Upper lobe of right lung (tissue), 1 donor: Measurements from ENCODE around the gene SRGN. TPM values are rescaled to one million over a fixed set of nuclear protein-coding genes. Genes with fewer than 3 reads are reported as not detected.

ENCODE experiments used
- ATAC-seq: fragments of 200-7000 bp; cut with Tn5 transposase; one replicate; pipeline ENCODE4 v1.9.1; 2020; ENCODE audit warnings: mild to moderate bottlenecking, moderate library complexity
- DNase-seq: peaks from one replicate; pipeline ENCODE4 v3.0.0-alpha.2; 2020
- H3K27ac ChIP-seq: fragments of 200-600 bp; one replicate; pipeline ENCODE4 v1.8.0; 2022
- H3K27me3 ChIP-seq: fragments of 200-600 bp; one replicate; pipeline ENCODE4 v1.8.0; 2022; ENCODE audit warnings: mild to moderate bottlenecking
- H3K36me3 ChIP-seq: fragments of 200-600 bp; one replicate; pipeline ENCODE4 v1.8.0; 2022
- H3K4me1 ChIP-seq: fragments of 200-600 bp; one replicate; pipeline ENCODE4 v1.8.0; 2022
- H3K4me3 ChIP-seq: fragments of 200-600 bp; one replicate; pipeline ENCODE4 v1.8.0; 2022; ENCODE audit warnings: mild to moderate bottlenecking
- H3K9me3 ChIP-seq: fragments of 200-600 bp; one replicate; pipeline ENCODE4 v1.8.0; 2022
- CTCF ChIP-seq: fragments of 200-600 bp; IDR thresholded peaks from one replicate; pipeline ENCODE4 v1.8.0; 2022; ENCODE audit warnings: antibody characterized with exemption
- intact Hi-C: fragments of 100-400 bp; cut with DNase I; formaldehyde crosslinking; loops from one replicate; pipeline ENCODE4 v1.11.0; 2022
- total RNA-seq: library from RNA; stranded (reverse); fragmentation: NEBNext Ultra II Directional; extraction: Animal tissue kit (Norgen Biotek cat#: 25700); gene quantifications from one replicate; pipeline ENCODE4 v1.2.1, GENCODE V29; 2021
- donor health status: DM: no; HTN: yes; CAD: no; lungs with severe emphysema.

Gene SRGN
- total RNA-seq, 1 donor from 2014 or later: 225 TPM

- ATAC-seq (peak; percentile 67), DNase-seq (no peak)
- Histone ChIP-seq H3K27ac (peak overlapping the region; percentile 77), H3K9me3 (no peaks in the 10 kb centered on the region), H3K27me3 (no peaks in the 10 kb centered on the region), H3K4me3 (no peak overlapping the region), H3K36me3 (no peaks in the 10 kb centered on the region), H3K4me1 (peaks cover 49% of the 10 kb centered on the region)
- TF ChIP-seq CTCF: no peak
- intact Hi-C loops: no loop called here
Measured at GRCh38 chr10:69045441-69046300, 42.2 kb upstream of the SRGN start.

GRCh38 chr10:69047111-69047832, 40.6 kb upstream of the SRGN start:
- no peaks in the 10 kb centered on the region for H3K27me3 ChIP-seq
- peaks cover 49% of the 10 kb centered on the region for H3K4me1 ChIP-seq

GRCh38 chr10:69048103-69048502, 39.8 kb upstream of the SRGN start:
- TF ChIP-seq CTCF: no peak
- intact Hi-C loops: no loop called here
- ATAC-seq (peak; percentile 84), DNase-seq (peak; percentile 78)
- no peaks in the 10 kb centered on the region for H3K9me3 ChIP-seq
- H3K4me3 ChIP-seq: no peak overlapping the region
- H3K27me3 ChIP-seq: no peaks in the 10 kb centered on the region
- no peaks in the 10 kb centered on the region for H3K36me3 ChIP-seq
- peak overlapping the region; percentile 70 for H3K27ac ChIP-seq
- H3K4me1 ChIP-seq: peaks cover 49% of the 10 kb centered on the region

More at GRCh38 chr10:69047111-69047832, 40.6 kb upstream of the SRGN start:
- no peaks in the 10 kb centered on the region for H3K9me3 ChIP-seq
- TF ChIP-seq CTCF: no peak
- no peak for DNase-seq
- H3K4me3 ChIP-seq: no peak overlapping the region
- no peak for ATAC-seq
- peak overlapping the region; percentile 70 for H3K27ac ChIP-seq
- no peaks in the 10 kb centered on the region for H3K36me3 ChIP-seq
- intact Hi-C loops: no loop called here

GRCh38 chr10:69049566-69049961, 38.3 kb upstream of the SRGN start:
- DNase-seq (no peak), ATAC-seq (peak; percentile 50)
- Histone ChIP-seq H3K4me3 (no peak overlapping the region), H3K9me3 (no peaks in the 10 kb centered on the region), H3K36me3 (no peaks in the 10 kb centered on the region), H3K27me3 (no peaks in the 10 kb centered on the region), H3K27ac (peak overlapping the region; percentile 66), H3K4me1 (peaks cover 39% of the 10 kb centered on the region)
- TF ChIP-seq CTCF: no peak
- intact Hi-C loops: no loop called here

GRCh38 chr10:69051303-69051702, 36.6 kb upstream of the SRGN start:
- H3K4me3 ChIP-seq: no peak overlapping the region
- H3K27me3 ChIP-seq: no peaks in the 10 kb centered on the region
- no peaks in the 10 kb centered on the region for H3K9me3 ChIP-seq
- H3K4me1 ChIP-seq: peaks cover 33% of the 10 kb centered on the region
- ATAC-seq: peak; percentile 49
- TF ChIP-seq CTCF: no peak
- peak; percentile 71 for DNase-seq
- H3K36me3 ChIP-seq: no peaks in the 10 kb centered on the region
- intact Hi-C loops: no loop called here
- no peak overlapping the region for H3K27ac ChIP-seq
